ENCODE data around the gene PDE4D. TPM values are rescaled to one million over a fixed set of nuclear protein-coding genes. Genes with fewer than 3 reads are reported as not detected.

PDE4D gene
- total RNA-seq, 1 experiment from 2014 or later, result 2.1 TPM

DNA sequence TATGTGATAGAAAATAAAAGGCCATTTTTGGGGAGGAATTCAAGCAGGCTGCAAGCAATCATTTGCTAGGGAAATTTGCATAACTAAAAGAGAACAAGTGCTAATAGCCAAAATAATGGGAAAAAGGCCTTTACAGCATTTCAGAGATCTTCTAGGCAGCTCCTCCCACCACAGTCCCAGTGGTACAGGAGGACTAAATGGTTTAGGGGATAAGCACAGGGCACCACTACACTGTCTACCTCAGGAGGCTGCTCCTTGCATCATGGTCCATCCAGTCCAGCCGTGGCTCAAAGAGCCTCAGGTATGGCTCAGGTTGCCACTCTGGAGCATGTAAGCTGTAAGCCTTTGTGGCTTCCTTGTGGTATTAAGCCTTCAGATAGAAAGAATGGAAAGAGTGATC lies 485.6 kb downstream of the PDE4D start:
- Mint-ChIP-seq H3K4me3 (no peak overlapping the region), H3K27me3 (ENCODE audit: low read depth) (peaks cover 2% of the 10 kb centered on the region; the same call in 1 of the 2 replicates), H3K4me1 (no peaks in the 10 kb centered on the region), H3K9me3 (peaks cover 65 to 81% of the 10 kb centered on the region in 2 experiments), H3K27ac (no peak overlapping the region), H3K36me3 (ENCODE audit: insufficient read depth in 1 of 3, low read depth in 3 of 3) (peaks cover 16 to 61% (median 27%) of the 10 kb centered on the region in 3 experiments)
- no peak overlapping the region for H2AFZ ChIP-seq (ENCODE audit: low read length)
- no peak overlapping the region for H3K4me2 ChIP-seq (ENCODE audit: insufficient read depth, insufficient read length, low read length)
- H4K20me1 ChIP-seq (ENCODE audit: control insufficient read depth, insufficient read depth, insufficient read length), result no peaks in the 10 kb centered on the region
- H2BK20ac ChIP-seq (ENCODE audit: low read depth, low read length, poor library complexity, severe bottlenecking), result no peak overlapping the region
- H2BK5ac ChIP-seq (ENCODE audit: insufficient read length, low read length), result no peak overlapping the region
- H3K23me2 ChIP-seq (ENCODE audit: insufficient read length, low read depth, low read length, poor library complexity, severe bottlenecking), result no peaks in the 10 kb centered on the region
- no peak overlapping the region for H3K18ac ChIP-seq (ENCODE audit: insufficient read length, low read depth, low read length)
- H4K91ac ChIP-seq (ENCODE audit: insufficient read length, low read depth, low read length), result no peak overlapping the region
- H2BK15ac ChIP-seq (ENCODE audit: low read depth, low read length), result no peak overlapping the region
- H3K56ac ChIP-seq (ENCODE audit: insufficient read length, low read depth, low read length), result no peak overlapping the region
- H3K4ac ChIP-seq (ENCODE audit: low read depth, low read length), result no peak overlapping the region
- no peaks in the 10 kb centered on the region for H3K4me1 ChIP-seq (ENCODE audit: insufficient read depth, low read length)
- H3K9me3 ChIP-seq (ENCODE audit: control insufficient read depth, low read depth, low read length), result peaks cover 15% of the 10 kb centered on the region
- H2AK5ac ChIP-seq (ENCODE audit: insufficient read length, low read length), result no peak overlapping the region
- H3K27me3 ChIP-seq (ENCODE audit: insufficient read depth, low read length), result no peaks in the 10 kb centered on the region
- no peaks in the 10 kb centered on the region for H3K79me1 ChIP-seq (ENCODE audit: insufficient read depth, low read depth, low read length, poor library complexity, severe bottlenecking)
- H3K14ac ChIP-seq (ENCODE audit: insufficient read depth, low read length), result no peak overlapping the region
- no peak overlapping the region for H3K27ac ChIP-seq (ENCODE audit: insufficient read length, low read depth, low read length)
- no peak overlapping the region for H3T11ph ChIP-seq (ENCODE audit: low read length)
- no peak overlapping the region for H4K5ac ChIP-seq (ENCODE audit: insufficient read length, low read depth, low read length)
- H2BK12ac ChIP-seq (ENCODE audit: insufficient read length, low read depth, low read length), result no peak overlapping the region
- no peaks in the 10 kb centered on the region for H3K79me2 ChIP-seq (ENCODE audit: insufficient read depth, low read length)
- WGBS (ENCODE audit: extremely low coverage, insufficient read length, low lambda C conversion rate), result no CpG with 5 or more reads among the region's 1 CpG
- H2BK120ac ChIP-seq (ENCODE audit: low read depth, low read length, poor library complexity, severe bottlenecking), result no peak overlapping the region
- no peak overlapping the region for H4K8ac ChIP-seq (replicated peaks; ENCODE audit: insufficient read length, low read depth, low read length)
- no peak overlapping the region for H3K9ac ChIP-seq (ENCODE audit: extremely low read depth, insufficient read length, low read length)
- TF ChIP-seq, protein P1, sequence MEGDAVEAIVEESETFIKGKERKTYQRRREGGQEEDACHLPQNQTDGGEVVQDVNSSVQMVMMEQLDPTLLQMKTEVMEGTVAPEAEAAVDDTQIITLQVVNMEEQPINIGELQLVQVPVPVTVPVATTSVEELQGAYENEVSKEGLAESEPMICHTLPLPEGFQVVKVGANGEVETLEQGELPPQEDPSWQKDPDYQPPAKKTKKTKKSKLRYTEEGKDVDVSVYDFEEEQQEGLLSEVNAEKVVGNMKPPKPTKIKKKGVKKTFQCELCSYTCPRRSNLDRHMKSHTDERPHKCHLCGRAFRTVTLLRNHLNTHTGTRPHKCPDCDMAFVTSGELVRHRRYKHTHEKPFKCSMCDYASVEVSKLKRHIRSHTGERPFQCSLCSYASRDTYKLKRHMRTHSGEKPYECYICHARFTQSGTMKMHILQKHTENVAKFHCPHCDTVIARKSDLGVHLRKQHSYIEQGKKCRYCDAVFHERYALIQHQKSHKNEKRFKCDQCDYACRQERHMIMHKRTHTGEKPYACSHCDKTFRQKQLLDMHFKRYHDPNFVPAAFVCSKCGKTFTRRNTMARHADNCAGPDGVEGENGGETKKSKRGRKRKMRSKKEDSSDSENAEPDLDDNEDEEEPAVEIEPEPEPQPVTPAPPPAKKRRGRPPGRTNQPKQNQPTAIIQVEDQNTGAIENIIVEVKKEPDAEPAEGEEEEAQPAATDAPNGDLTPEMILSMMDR (conservative IDR thresholded peaks at IDR 0.05), result no peak
- H3K23ac ChIP-seq (ENCODE audit: insufficient read length, low read depth, low read length), result no peak overlapping the region
- no peak for DNase-seq
